Type B pancreatic cell (in vitro differentiated cells): ENCODE measurements around the gene DUOX1. TPM values are rescaled to one million over a fixed set of nuclear protein-coding genes. Genes with fewer than 3 reads are reported as not detected.

Experiments used
- DNase-seq: peaks from one replicate; pipeline ENCODE4 v3.0.0; 2021; ENCODE audit warnings: mixed read lengths; ENCODE audit not compliant: unreplicated experiment; ENCODE audit errors: extremely low spot score
- H3K27ac Mint-ChIP-seq: 2 replicates; pipeline ENCODE4 v1.8.0; 2021; ENCODE audit warnings: mild to moderate bottlenecking, mixed read lengths
- H3K27me3 Mint-ChIP-seq: 2 replicates; pipeline ENCODE4 v1.8.0; 2021; ENCODE audit warnings: mixed read lengths
- H3K36me3 Mint-ChIP-seq: 2 replicates; pipeline ENCODE4 v1.8.0; 2021; ENCODE audit warnings: mixed read lengths
- H3K4me1 Mint-ChIP-seq: one replicate; pipeline ENCODE4 v1.8.0; 2021; ENCODE audit warnings: mixed read lengths; ENCODE audit not compliant: unreplicated experiment
- H3K4me3 Mint-ChIP-seq: 2 replicates; pipeline ENCODE4 v1.8.0; 2021; ENCODE audit warnings: mild to moderate bottlenecking, mixed read lengths
- H3K9me3 Mint-ChIP-seq: 2 replicates; pipeline ENCODE4 v1.8.0; 2021; ENCODE audit warnings: mixed read lengths
- total RNA-seq: library from RNA; stranded (reverse); gene quantifications from 2 replicates; pipeline ENCODE4 v1.2.1, GENCODE V29; 2021; ENCODE audit warnings: low replicate concordance
- TF ChIP-seq, protein P1 (sequence below): fragments of 200-600 bp; sonication (generic); conservative IDR thresholded peaks from 2 replicates; pipeline ENCODE4 v1.5.0; 2021; ENCODE audit warnings: antibody characterized with exemption, mild to moderate bottlenecking

The DUOX1 gene
- total RNA-seq, 1 donor from 2014 or later, result 5.5 TPM

DNA sequence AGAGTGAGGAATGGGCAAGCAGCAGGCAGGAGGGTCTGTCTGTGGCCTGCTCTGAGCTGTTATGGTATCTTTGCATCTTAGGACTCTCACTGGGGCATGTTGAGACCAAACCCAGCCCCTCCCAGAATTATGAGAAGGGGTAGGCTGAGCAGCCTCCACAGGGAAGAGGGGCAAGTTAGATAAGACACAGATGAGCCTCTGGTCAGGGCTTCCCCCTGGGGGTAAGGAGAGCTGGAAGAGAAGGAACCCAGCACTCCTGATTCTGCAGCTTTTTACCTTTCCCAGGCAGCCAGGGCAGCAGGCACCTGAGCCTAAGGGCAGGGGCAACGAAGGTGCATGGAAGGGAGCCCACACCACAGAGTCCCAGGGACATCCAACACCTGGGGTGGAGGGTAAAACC lies 19.3 kb downstream of the DUOX1 start:
- peaks cover 14% of the 10 kb centered on the region for H3K4me1 Mint-ChIP-seq
- DNase-seq, result no peak
- no peaks in the 10 kb centered on the region for H3K27me3 Mint-ChIP-seq
- no peaks in the 10 kb centered on the region for H3K36me3 Mint-ChIP-seq
- peak overlapping the region; percentile 81 for H3K27ac Mint-ChIP-seq
- TF ChIP-seq, protein P1, sequence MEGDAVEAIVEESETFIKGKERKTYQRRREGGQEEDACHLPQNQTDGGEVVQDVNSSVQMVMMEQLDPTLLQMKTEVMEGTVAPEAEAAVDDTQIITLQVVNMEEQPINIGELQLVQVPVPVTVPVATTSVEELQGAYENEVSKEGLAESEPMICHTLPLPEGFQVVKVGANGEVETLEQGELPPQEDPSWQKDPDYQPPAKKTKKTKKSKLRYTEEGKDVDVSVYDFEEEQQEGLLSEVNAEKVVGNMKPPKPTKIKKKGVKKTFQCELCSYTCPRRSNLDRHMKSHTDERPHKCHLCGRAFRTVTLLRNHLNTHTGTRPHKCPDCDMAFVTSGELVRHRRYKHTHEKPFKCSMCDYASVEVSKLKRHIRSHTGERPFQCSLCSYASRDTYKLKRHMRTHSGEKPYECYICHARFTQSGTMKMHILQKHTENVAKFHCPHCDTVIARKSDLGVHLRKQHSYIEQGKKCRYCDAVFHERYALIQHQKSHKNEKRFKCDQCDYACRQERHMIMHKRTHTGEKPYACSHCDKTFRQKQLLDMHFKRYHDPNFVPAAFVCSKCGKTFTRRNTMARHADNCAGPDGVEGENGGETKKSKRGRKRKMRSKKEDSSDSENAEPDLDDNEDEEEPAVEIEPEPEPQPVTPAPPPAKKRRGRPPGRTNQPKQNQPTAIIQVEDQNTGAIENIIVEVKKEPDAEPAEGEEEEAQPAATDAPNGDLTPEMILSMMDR, result no peak
- no peaks in the 10 kb centered on the region for H3K9me3 Mint-ChIP-seq
- H3K4me3 Mint-ChIP-seq, result no peak overlapping the region

DNA sequence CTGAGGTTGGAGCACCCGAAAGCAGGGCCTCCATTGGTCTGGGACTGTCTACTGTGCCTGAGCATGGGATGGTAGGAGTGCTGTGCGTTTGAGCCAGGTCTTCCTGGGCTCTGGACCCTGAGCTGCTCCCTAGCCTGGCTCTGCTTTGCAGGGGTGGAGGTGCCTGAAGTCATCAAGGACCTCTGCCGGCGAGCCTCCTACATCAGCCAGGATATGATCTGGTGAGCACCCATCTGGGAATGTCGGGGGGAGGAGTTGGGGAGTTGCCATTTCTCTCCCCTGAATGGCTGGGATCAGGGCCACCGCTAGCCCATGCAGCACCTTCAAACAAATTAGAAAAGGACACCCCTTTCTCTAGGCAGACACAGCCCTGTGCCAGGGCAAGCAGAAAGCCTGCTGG lies 20.7 kb downstream of the DUOX1 start:
- H3K9me3 Mint-ChIP-seq, result no peaks in the 10 kb centered on the region
- TF ChIP-seq, protein P1, result no peak

DNA sequence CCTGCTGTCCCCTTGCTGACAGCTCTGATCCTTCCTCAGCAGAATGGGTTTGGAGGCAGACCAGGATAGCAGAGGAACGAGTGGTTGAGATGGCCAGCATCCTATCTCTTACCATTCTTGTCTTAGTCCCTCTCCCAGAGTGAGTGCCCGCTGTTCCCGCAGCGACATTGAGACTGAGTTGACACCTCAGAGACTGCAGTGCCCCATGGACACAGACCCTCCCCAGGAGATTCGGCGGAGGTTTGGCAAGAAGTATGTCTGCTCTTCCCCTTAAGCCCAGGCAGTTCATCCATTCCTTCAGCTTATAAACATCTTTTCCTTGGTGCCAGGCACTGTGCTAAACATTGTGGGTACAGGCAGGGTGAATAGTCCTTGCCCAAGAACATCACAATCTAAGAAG lies 21.2 kb downstream of the DUOX1 start:
- no peak overlapping the region for H3K27ac Mint-ChIP-seq
- no peaks in the 10 kb centered on the region for H3K9me3 Mint-ChIP-seq
- no peak for DNase-seq

More for the DNA sequence above, 20.7 kb downstream of the DUOX1 start:
- Mint-ChIP-seq H3K4me3 (no peak overlapping the region), H3K36me3 (no peaks in the 10 kb centered on the region), H3K4me1 (peaks cover 10% of the 10 kb centered on the region), H3K27me3 (no peaks in the 10 kb centered on the region), H3K27ac (no peak overlapping the region)
- no peak for DNase-seq

DNA sequence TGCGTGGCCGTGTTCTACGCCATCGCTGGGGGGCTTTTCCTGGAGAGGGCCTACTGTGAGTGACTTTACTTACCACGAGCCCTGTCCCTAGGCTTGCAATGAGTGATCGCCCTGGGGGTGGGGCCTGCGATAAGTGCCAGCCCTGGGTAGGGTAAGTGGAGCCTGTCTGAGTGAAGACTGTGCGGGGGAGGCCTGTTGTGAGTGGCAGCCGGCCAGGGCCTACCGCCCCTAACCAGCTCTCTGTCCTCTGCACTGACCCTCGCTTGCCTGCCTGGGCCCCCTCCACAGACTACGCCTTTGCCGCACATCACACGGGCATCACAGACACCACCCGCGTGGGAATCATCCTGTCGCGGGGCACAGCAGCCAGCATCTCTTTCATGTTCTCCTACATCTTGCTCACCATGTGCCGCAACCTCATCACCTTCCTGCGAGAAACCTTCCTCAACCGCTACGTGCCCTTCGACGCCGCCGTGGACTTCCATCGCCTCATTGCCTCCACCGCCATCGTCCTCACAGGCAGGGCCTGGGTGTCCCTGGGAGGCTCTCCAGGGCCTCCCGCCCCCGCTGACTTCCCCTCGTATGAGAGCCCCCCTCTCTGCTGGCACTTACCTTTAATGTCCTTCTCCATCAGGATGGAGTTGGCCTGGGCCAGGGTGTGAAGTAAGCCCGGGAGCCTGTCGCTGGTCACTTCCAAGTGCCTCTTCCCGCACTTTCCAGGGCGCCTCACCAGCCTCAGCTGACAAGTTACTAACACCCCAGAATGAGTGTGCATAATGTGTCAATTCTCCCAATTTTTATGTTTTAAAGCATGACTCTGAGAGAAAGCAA lies 22.4 kb downstream of the DUOX1 start:
- H3K36me3 Mint-ChIP-seq, result no peaks in the 10 kb centered on the region
- no peak overlapping the region for H3K27ac Mint-ChIP-seq

More for the DNA sequence above, 21.2 kb downstream of the DUOX1 start:
- peaks cover 7% of the 10 kb centered on the region for H3K4me1 Mint-ChIP-seq
- no peaks in the 10 kb centered on the region for H3K27me3 Mint-ChIP-seq
- TF ChIP-seq, protein P1, result no peak
- no peak overlapping the region for H3K4me3 Mint-ChIP-seq
- no peaks in the 10 kb centered on the region for H3K36me3 Mint-ChIP-seq

DNA sequence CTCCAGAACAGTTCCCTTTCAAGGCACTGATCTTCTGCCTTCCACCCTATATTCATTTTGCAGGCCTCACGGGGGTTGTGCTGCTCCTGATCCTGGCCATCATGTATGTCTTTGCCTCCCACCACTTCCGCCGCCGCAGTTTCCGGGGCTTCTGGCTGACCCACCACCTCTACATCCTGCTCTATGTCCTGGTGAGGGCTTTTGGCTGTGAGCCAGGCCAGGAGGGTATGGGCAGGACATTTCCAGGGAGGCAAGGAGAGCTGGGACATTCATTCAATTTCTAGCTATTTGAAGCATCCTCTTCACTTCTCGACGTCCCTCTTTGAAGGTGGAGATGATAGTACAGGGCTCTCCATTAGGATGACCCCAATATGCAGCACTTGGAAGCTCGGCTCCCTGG lies 25.9 kb downstream of the DUOX1 start:
- H3K9me3 Mint-ChIP-seq, result peaks cover 4% of the 10 kb centered on the region

More for the DNA sequence above, 22.4 kb downstream of the DUOX1 start:
- no peak overlapping the region for H3K4me3 Mint-ChIP-seq
- DNase-seq, result no peak
- H3K27me3 Mint-ChIP-seq, result no peaks in the 10 kb centered on the region
- peaks cover 10% of the 10 kb centered on the region for H3K4me1 Mint-ChIP-seq
- TF ChIP-seq, protein P1, result no peak
- H3K9me3 Mint-ChIP-seq, result no peaks in the 10 kb centered on the region

More for the DNA sequence above, 25.9 kb downstream of the DUOX1 start:
- TF ChIP-seq, protein P1, result no peak
- peaks cover 13% of the 10 kb centered on the region for H3K4me1 Mint-ChIP-seq
- H3K27ac Mint-ChIP-seq, result no peak overlapping the region
- H3K27me3 Mint-ChIP-seq, result no peaks in the 10 kb centered on the region
- no peaks in the 10 kb centered on the region for H3K36me3 Mint-ChIP-seq
- no peak overlapping the region for H3K4me3 Mint-ChIP-seq
- DNase-seq, result no peak
